H9 (cell line): ENCODE measurements around the gene FHOD3. TPM values are rescaled to one million over a fixed set of nuclear protein-coding genes. Genes with fewer than 3 reads are reported as not detected.
A peak's percentile ranks its signal among the peaks of the same experiment; 100 is the strongest.

Experiments
- DNase-seq: peaks from one replicate; pipeline ENCODE4 v3.0.0-alpha.2; 2017
- H2AFZ ChIP-seq: one replicate; pipeline ENCODE4 v1.6.1; 2013; ENCODE audit warnings: mild to moderate bottlenecking, low read length, control low read depth, moderate library complexity
- H2AK5ac ChIP-seq: 2 replicates; pipeline ENCODE4 v1.6.1; 2013; ENCODE audit warnings: low read length, control low read depth, mixed read lengths; ENCODE audit not compliant: insufficient read length
- H2BK120ac ChIP-seq: one replicate; pipeline ENCODE4 v1.6.1; 2013; ENCODE audit warnings: low read depth, mild to moderate bottlenecking, low read length, control low read depth, inconsistent platforms; ENCODE audit not compliant: poor library complexity, severe bottlenecking
- H2BK12ac ChIP-seq: 2 replicates; pipeline ENCODE4 v1.6.1; 2013; ENCODE audit warnings: low read length, control low read depth, mixed read lengths, low read depth; ENCODE audit not compliant: insufficient read length
- H2BK15ac ChIP-seq: 2 replicates; pipeline ENCODE4 v1.6.1; 2013; ENCODE audit warnings: low read depth, low read length, control low read depth
- H2BK20ac ChIP-seq: one replicate; pipeline ENCODE4 v1.6.1; 2013; ENCODE audit warnings: low read depth, mild to moderate bottlenecking, low read length, control low read depth, inconsistent platforms; ENCODE audit not compliant: poor library complexity, severe bottlenecking
- H2BK5ac ChIP-seq: 2 replicates; pipeline ENCODE4 v1.6.1; 2013; ENCODE audit warnings: low read length, control low read depth, mixed read lengths; ENCODE audit not compliant: insufficient read length
- H3K14ac ChIP-seq: 2 replicates; pipeline ENCODE4 v1.6.1; 2013; ENCODE audit warnings: low read length, control low read depth; ENCODE audit not compliant: insufficient read depth
- H3K18ac ChIP-seq: 2 replicates; pipeline ENCODE4 v1.6.1; 2013; ENCODE audit warnings: low read depth, mild to moderate bottlenecking, mixed read lengths, low read length, control low read depth; ENCODE audit not compliant: insufficient read length
- H3K23ac ChIP-seq: 2 replicates; pipeline ENCODE4 v1.6.1; 2013; ENCODE audit warnings: low read length, control low read depth, mixed read lengths, low read depth; ENCODE audit not compliant: insufficient read length
- H3K23me2 ChIP-seq: 2 replicates; pipeline ENCODE4 v1.6.1; 2013; ENCODE audit warnings: low read depth, mild to moderate bottlenecking, mixed read lengths, low read length, control low read depth; ENCODE audit not compliant: insufficient read length, poor library complexity, severe bottlenecking
- H3K27ac ChIP-seq: 2 replicates; pipeline ENCODE4 v1.5.1; 2013; ENCODE audit warnings: low read length, control low read depth, mixed read lengths, low read depth; ENCODE audit not compliant: insufficient read length
- H3K27me3 ChIP-seq: 2 replicates; pipeline ENCODE4 v1.6.1; 2013; ENCODE audit warnings: low read length, control low read depth, inconsistent platforms; ENCODE audit not compliant: insufficient read depth
- H3K4ac ChIP-seq: 2 replicates; pipeline ENCODE4 v1.6.1; 2013; ENCODE audit warnings: low read depth, mild to moderate bottlenecking, control low read depth, inconsistent platforms, low read length, moderate library complexity
- H3K4me1 ChIP-seq: 2 replicates; pipeline ENCODE4 v1.6.1; 2013; ENCODE audit warnings: low read length, control low read depth, inconsistent platforms; ENCODE audit not compliant: insufficient read depth
- H3K4me2 ChIP-seq: 2 replicates; pipeline ENCODE4 v1.6.1; 2013; ENCODE audit warnings: low read length, control low read depth, mixed read lengths; ENCODE audit not compliant: insufficient read length, insufficient read depth
- H3K56ac ChIP-seq: 2 replicates; pipeline ENCODE4 v1.6.1; 2013; ENCODE audit warnings: low read depth, mild to moderate bottlenecking, mixed read lengths, low read length, control low read depth; ENCODE audit not compliant: insufficient read length
- H3K79me1 ChIP-seq: 2 replicates; pipeline ENCODE4 v1.6.1; 2013; ENCODE audit warnings: low read depth, mild to moderate bottlenecking, moderate library complexity, low read length, control low read depth, inconsistent platforms; ENCODE audit not compliant: insufficient read depth, poor library complexity, severe bottlenecking
- H3K79me2 ChIP-seq: 2 replicates; pipeline ENCODE4 v1.6.1; 2013; ENCODE audit warnings: low read length, control low read depth, inconsistent platforms; ENCODE audit not compliant: insufficient read depth
- H3K9ac ChIP-seq: 2 replicates; pipeline ENCODE4 v1.6.1; 2013; ENCODE audit warnings: low read length, control low read depth, mixed read lengths; ENCODE audit not compliant: insufficient read length; ENCODE audit errors: extremely low read depth
- H3K9me3 ChIP-seq: one replicate; pipeline ENCODE4 v1.6.1; 2013; ENCODE audit warnings: low read depth, low read length, inconsistent platforms; ENCODE audit not compliant: control insufficient read depth
- H3T11ph ChIP-seq: one replicate; pipeline ENCODE4 v1.6.1; 2013; ENCODE audit warnings: mild to moderate bottlenecking, low read length, control low read depth, inconsistent platforms
- H4K20me1 ChIP-seq: one replicate; pipeline ENCODE4 v1.6.1; 2013; ENCODE audit not compliant: control insufficient read depth, insufficient read length, insufficient read depth
- H4K5ac ChIP-seq: 2 replicates; pipeline ENCODE4 v1.6.1; 2013; ENCODE audit warnings: low read depth, mild to moderate bottlenecking, mixed read lengths, low read length, control low read depth; ENCODE audit not compliant: insufficient read length
- H4K8ac ChIP-seq: replicated peaks from 2 replicates; pipeline ENCODE4 v1.6.1; 2013; ENCODE audit warnings: low read length, control low read depth, mixed read lengths, low read depth; ENCODE audit not compliant: insufficient read length
- H4K91ac ChIP-seq: 2 replicates; pipeline ENCODE4 v1.6.1; 2013; ENCODE audit warnings: low read depth, mild to moderate bottlenecking, moderate library complexity, mixed read lengths, low read length, control low read depth; ENCODE audit not compliant: insufficient read length
- H3K27ac Mint-ChIP-seq, 3 experiments: 2 replicates in 2 of 3; 3 replicates in 1 of 3; pipeline ENCODE4 v1.8.0; 2020 to 2021; ENCODE audit warnings: mixed read lengths in 3 of 3, mild to moderate bottlenecking in 1 of 3, moderate library complexity in 1 of 3
- H3K27me3 Mint-ChIP-seq: 2 replicates; pipeline ENCODE4 v1.8.0; 2021; ENCODE audit warnings: low read depth, mild to moderate bottlenecking, moderate library complexity, mixed read lengths
- H3K36me3 Mint-ChIP-seq, 3 experiments: 2 replicates in 2 of 3; 3 replicates in 1 of 3; pipeline ENCODE4 v1.8.0; 2020 to 2021; ENCODE audit warnings: low read depth in 3 of 3, mixed read lengths in 3 of 3; ENCODE audit not compliant: insufficient read depth in 1 of 3
- H3K4me1 Mint-ChIP-seq, 2 experiments: 2 replicates each; pipeline ENCODE4 v1.8.0; 2020; ENCODE audit warnings: mixed read lengths in 2 of 2
- H3K4me3 Mint-ChIP-seq, 2 experiments: 2 replicates in 1 of 2; 3 replicates in 1 of 2; pipeline ENCODE4 v1.8.0; 2020 to 2021; ENCODE audit warnings: mild to moderate bottlenecking in 2 of 2, mixed read lengths in 2 of 2, moderate library complexity in 1 of 2
- H3K9me3 Mint-ChIP-seq, 2 experiments: 2 replicates in 1 of 2; 3 replicates in 1 of 2; pipeline ENCODE4 v1.8.0; 2020; ENCODE audit warnings: mild to moderate bottlenecking in 2 of 2, mixed read lengths in 2 of 2, moderate library complexity in 1 of 2
- CTCF ChIP-seq: fragments of 200-600 bp; sonication (generic); conservative IDR thresholded peaks from 3 replicates; pipeline ENCODE4 v1.8.0; 2021; ENCODE audit warnings: antibody characterized with exemption, mild to moderate bottlenecking
- WGBS: extraction: QIAGEN DNeasy Blood & Tissue Kit; methylation state at CpG from one replicate; pipeline ENCODE4 v1.1.7; 2013; ENCODE audit warnings: missing lambda C conversion rate, low lambda C conversion rate, mixed read lengths; ENCODE audit not compliant: insufficient read length; ENCODE audit errors: extremely low coverage; 5-methylcytosine and 5-hydroxymethylcytosine counted together
- total RNA-seq: library from RNA; stranded (reverse); gene quantifications from 2 replicates; pipeline ENCODE4 v1.2.1, GENCODE V29; 2021

FHOD3 gene
- total RNA-seq, 1 experiment from 2014 or later = 8.0 TPM

- H3K27me3 Mint-ChIP-seq = no peaks in the 10 kb centered on the region
- H2BK20ac ChIP-seq = no peak overlapping the region
- peaks cover 5% of the 10 kb centered on the region; the same call in 1 of the 2 replicates for H3K4me1 ChIP-seq
- H3K4me3 Mint-ChIP-seq = peak overlapping the region; percentile 43 to 67
- no peaks in the 10 kb centered on the region for H3K79me2 ChIP-seq
- no CpG with 5 or more reads among the region's 3 CpGs for WGBS
- H3K18ac ChIP-seq = no peak overlapping the region
- no peak overlapping the region for H3K56ac ChIP-seq
- H3K23ac ChIP-seq = no peak overlapping the region
- H3K9me3 Mint-ChIP-seq = peaks cover 3 to 7% of the 10 kb centered on the region in 2 experiments; a peak in 4 of 5 replicates
- H2BK15ac ChIP-seq = no peak overlapping the region
- H3K27ac ChIP-seq = peak overlapping the region; percentile 32
- H3K4me2 ChIP-seq = peak overlapping the region; percentile 26
- no peaks in the 10 kb centered on the region for H3K79me1 ChIP-seq
- no peak for DNase-seq
- H3K14ac ChIP-seq = no peak overlapping the region
- H2BK5ac ChIP-seq = no peak overlapping the region
- no peak overlapping the region for H3K9ac ChIP-seq
- peaks cover 0 to 10% (median 3%) of the 10 kb centered on the region in 3 experiments; a peak in 5 of 7 replicates for H3K36me3 Mint-ChIP-seq
- H3K4me1 Mint-ChIP-seq = peaks cover 56 to 73% of the 10 kb centered on the region in 2 experiments
- H2AK5ac ChIP-seq = no peak overlapping the region
- no peak overlapping the region for H2BK12ac ChIP-seq
- no peak overlapping the region for H4K5ac ChIP-seq
- no peak overlapping the region for H4K91ac ChIP-seq
- peak overlapping the region; percentile 85 to 98 (median 98); a peak in 6 of 7 replicates for H3K27ac Mint-ChIP-seq
- H4K8ac ChIP-seq = no peak overlapping the region
- H3T11ph ChIP-seq = no peak overlapping the region
- no peaks in the 10 kb centered on the region for H3K9me3 ChIP-seq
- H3K4ac ChIP-seq = no peak overlapping the region
- H2AFZ ChIP-seq = no peak overlapping the region
- H4K20me1 ChIP-seq = no peaks in the 10 kb centered on the region
- H3K27me3 ChIP-seq = no peaks in the 10 kb centered on the region
- no peak overlapping the region for H2BK120ac ChIP-seq
- 0 out of 3 replicates have a peak, but pooled peaks have one; percentile 9 for TF ChIP-seq CTCF
- no peaks in the 10 kb centered on the region for H3K23me2 ChIP-seq
These were observed 151.1 kb downstream of the FHOD3 start for GRCh38 chr18:36448384-36449290.
